Measurements from ENCODE around the gene UGDH.

Gene UGDH

GRCh38 chr4:39452860-39453587 lies 74.2 kb downstream of the UGDH start:
- no peak for DNase-seq (ENCODE audit: low read depth in 2 of 2)

- DNase-seq (ENCODE audit: low read depth in 2 of 2) = no peak
These were observed 74.9 kb downstream of the UGDH start for GRCh38 chr4:39452153-39452859.

- no peak for DNase-seq (ENCODE audit: low read depth in 2 of 2)
These were observed 75.7 kb downstream of the UGDH start for GRCh38 chr4:39451423-39452023.

- no peak for DNase-seq (ENCODE audit: low read depth in 2 of 2)
These were observed 76.6 kb downstream of the UGDH start for GRCh38 chr4:39450618-39451017.
